Amniotic epithelial cell (primary cell): ENCODE data around the gene TRIM49D2.
"Not testable (repeated sequence)": the region's sequence is repeated elsewhere in the genome, so short reads cannot be mapped to it uniquely, and the experiment has no call there.

ENCODE experiments used
- DNase-seq: peaks from one replicate; pipeline ENCODE4 v3.0.0-alpha.2; 2010; ENCODE audit warnings: low read depth

The TRIM49D2 gene

GRCh38 chr11:89923764-89924163, at the start of gene TRIM49D2:
Gene TRIM49D2, plus strand, starts transcription at chr11:89924064. Its CDS starts 2,698 bp downstream, at chr11:89926762.
- not testable (repeated sequence) for DNase-seq

- DNase-seq = not testable (repeated sequence)
These were observed 46.4 kb upstream of the TRIM49D2 start for GRCh38 chr11:89877511-89877910.

GRCh38 chr11:89893245-89893644, 30.6 kb upstream of the TRIM49D2 start:
- DNase-seq = not testable (repeated sequence)

- DNase-seq = not testable (repeated sequence)
These were observed 23.1 kb upstream of the TRIM49D2 start for GRCh38 chr11:89900809-89901208.

GRCh38 chr11:89922195-89922660, 1.6 kb upstream of the TRIM49D2 start, which contains the start of gene TRIM49D1:
Gene TRIM49D1, minus strand, starts transcription at chr11:89922245. Its CDS starts 4,535 bp downstream, at chr11:89917710.
- no peak for DNase-seq

GRCh38 chr11:89960833-89961232, 37.0 kb downstream of the TRIM49D2 start:
- DNase-seq = not testable (repeated sequence)

GRCh38 chr11:89965737-89966136, 41.9 kb downstream of the TRIM49D2 start, which contains the start of gene TRIM64:
Gene TRIM64, plus strand, starts transcription at chr11:89966037. Its CDS starts 2,467 bp downstream, at chr11:89968504.
- DNase-seq = not testable (repeated sequence)
